ENCODE measurements around the gene NDUFV1. TPM values are rescaled to one million over a fixed set of nuclear protein-coding genes. Genes with fewer than 3 reads are reported as not detected.

Gene NDUFV1
- total and polyA plus RNA-seq, 2 of the 4 experiments (the other 2 are of a cell fraction), result 120 to 133 TPM

GRCh38 chr11:67647471-67647870 lies 40.7 kb downstream of the NDUFV1 start:
- H3K9ac ChIP-seq (ENCODE audit: low read depth, low read length), result no peak overlapping the region
- in situ Hi-C loops (cut with MboI; ENCODE audit: low sequenced_read_pairs) (no loop called here), intact Hi-C loops (cut with micrococcal nuclease) (loop anchor here (10.0 kb wide), 1 partner anchor 147 kb away; no protein-coding TSS in a partner anchor), dilution Hi-C loops (cut with HindIII; ENCODE audit: low sequenced_read_pairs, unreplicated experiment) (no loop called here)
- H3K4me2 ChIP-seq (ENCODE audit: low read depth, low read length), result no peak overlapping the region
- ATAC-seq (ENCODE audit: low read depth) (no peak), DNase-seq (no peak)
- H3K36me3 ChIP-seq (ENCODE audit: control insufficient read depth, insufficient read depth, low read length), result no peaks in the 10 kb centered on the region
- H3K79me1 ChIP-seq (ENCODE audit: low read depth in 1 of 2, low read length in 2 of 2), result no peaks in the 10 kb centered on the region
- no peak overlapping the region for H4K91ac ChIP-seq (ENCODE audit: insufficient read depth, low read depth, low read length)
- no peak overlapping the region for H2BK5ac ChIP-seq (ENCODE audit: low read depth, low read length, poor library complexity, severe bottlenecking)
- H2AK9ac ChIP-seq (replicated peaks; ENCODE audit: low read depth, low read length, poor library complexity), result no peak overlapping the region
- H3K9me3 ChIP-seq (ENCODE audit: control insufficient read depth, insufficient read depth, low read length), result no peaks in the 10 kb centered on the region; the same call in 1 of the 2 replicates
- H3K4me3 ChIP-seq (ENCODE audit: insufficient read depth, low read depth, low read length), result no peak overlapping the region
- no peak overlapping the region for H4K8ac ChIP-seq (ENCODE audit: low read depth in 2 of 2, low read length in 2 of 2)
- H2BK15ac ChIP-seq (ENCODE audit: low read depth, low read length), result no peak overlapping the region
- ChIA-PET CTCF (no interaction called here), POLR2A (ENCODE audit: unreplicated experiment) (no interaction called here)
- no peak overlapping the region for H4K5ac ChIP-seq (ENCODE audit: low read depth, low read length)
- H3K56ac ChIP-seq (ENCODE audit: extremely low read depth, insufficient read depth, low read length), result no peak overlapping the region
- peaks cover 7% of the 10 kb centered on the region; the same call in 1 of the 2 replicates for H3K9me1 ChIP-seq (ENCODE audit: insufficient read depth, low read length)
- no peak overlapping the region for H3K14ac ChIP-seq (replicated peaks; ENCODE audit: low read depth, low read length)
- H3K23ac ChIP-seq (ENCODE audit: low read depth, low read length), result no peak overlapping the region
- H3K27ac ChIP-seq (ENCODE audit: insufficient read depth, low read length), result no peak overlapping the region
- H2BK20ac ChIP-seq (ENCODE audit: low read depth, low read length), result no peak overlapping the region
- H3K4me1 ChIP-seq (ENCODE audit: control insufficient read depth, insufficient read depth, low read length), result no peaks in the 10 kb centered on the region
- no peak overlapping the region for H2AFZ ChIP-seq (replicated peaks; ENCODE audit: low read length, poor library complexity)
- H2BK120ac ChIP-seq (ENCODE audit: low read depth, low read length), result no peak overlapping the region
- no peak for TF ChIP-seq USF2 (IDR thresholded peaks at IDR 0.05; ENCODE audit: low read depth, low read length)
- no peak for TF ChIP-seq SMC3 (IDR thresholded peaks at IDR 0.05; ENCODE audit: low read depth, low read length)
- no peak for TF ChIP-seq CHD1 (IDR thresholded peaks at IDR 0.05; ENCODE audit: low read depth, low read length)
- TF ChIP-seq RCOR1 (IDR thresholded peaks at IDR 0.05; ENCODE audit: insufficient replicate concordance, low read length), result no peak
- no peak for TF ChIP-seq RAD21 (IDR thresholded peaks at IDR 0.05; ENCODE audit: low read length)
- no peak for TF ChIP-seq NFE2L2 (IDR thresholded peaks at IDR 0.05; ENCODE audit: low read depth, low read length)
- no peak for TF ChIP-seq ELK1 (IDR thresholded peaks at IDR 0.05; ENCODE audit: borderline replicate concordance, low read depth, low read length)
- TF ChIP-seq POLR2A (IDR thresholded peaks at IDR 0.05; ENCODE audit: low read depth, low read length), result no peak
- no peak for TF ChIP-seq RFX5 (IDR thresholded peaks at IDR 0.05; ENCODE audit: low read depth, low read length)
- TF ChIP-seq CEBPB (IDR thresholded peaks at IDR 0.05; ENCODE audit: low read depth, low read length), result no peak
- no peak for TF ChIP-seq FOS (IDR thresholded peaks at IDR 0.05; ENCODE audit: low read depth, low read length)
- TF ChIP-seq BHLHE40 (IDR thresholded peaks at IDR 0.05; ENCODE audit: low read depth, low read length), result no peak
- no peak for TF ChIP-seq MXI1 (IDR thresholded peaks at IDR 0.05; ENCODE audit: borderline replicate concordance, low read depth, low read length)
- TF ChIP-seq MAFK (IDR thresholded peaks at IDR 0.05; ENCODE audit: low read depth, low read length), result no peak
- TF ChIP-seq MAZ (IDR thresholded peaks at IDR 0.05; ENCODE audit: borderline replicate concordance, low read depth, low read length), result no peak
- no peak for TF ChIP-seq CTCF (conservative IDR thresholded peaks at IDR 0.05; ENCODE audit: low read depth, low read length)
- 0 out of 2 replicates have a peak, but pooled peaks cover 4% of the 10 kb centered on the region for H4K20me1 ChIP-seq (ENCODE audit: insufficient read depth, low read length)
- no peak overlapping the region for H2AK5ac ChIP-seq (ENCODE audit: low read depth, low read length)
- no TSS peak for BruUV-seq (replicated peaks)
- H3K27me3 ChIP-seq (ENCODE audit: control insufficient read depth, insufficient read depth, low read length), result peaks cover 10% of the 10 kb centered on the region
- H3K4ac ChIP-seq (ENCODE audit: low read depth, low read length), result no peak overlapping the region
- no peak overlapping the region for H3K18ac ChIP-seq (ENCODE audit: low read depth, low read length)
- WGBS, 2 experiments (ENCODE audit: extremely low coverage in 2 of 2, insufficient read length in 1 of 2), result no CpG with 5 or more reads among the region's 15 CpGs
